A549 (cell line): ENCODE measurements around the gene REXO4. TPM values are rescaled to one million over a fixed set of nuclear protein-coding genes. Genes with fewer than 3 reads are reported as not detected.
A peak's percentile ranks its signal among the peaks of the same experiment; 100 is the strongest.

Source experiments
- ATAC-seq, 2 experiments: fragments of 200-7000 bp in 1 of 2; fragments of >200 bp in 1 of 2; cut with Nextera tagmentation in 1 of 2; cut with Tn5 transposase in 1 of 2; 3 replicates each; pipeline versions ENCODE4 v1.8.0 to v1.9.1; 2018 to 2020; ENCODE audit warnings: mild to moderate bottlenecking in 1 of 2, moderate library complexity in 1 of 2
- CTCF ChIA-PET: fragments of 300-600 bp; sonication (Branson Sonifier 250); formaldehyde crosslinking; extraction: SDS; loops from one replicate; lab custom pipeline; 2021; ENCODE audit warnings: antibody characterized with exemption, inconsistent platforms; lab: Yijun Ruan, JAX
- POLR2A ChIA-PET: fragments of 350-600 bp; formaldehyde crosslinking; extraction: SDS; loops from one replicate; lab custom pipeline; 2021; ENCODE audit warnings: antibody characterized with exemption, inconsistent platforms; lab: Yijun Ruan, JAX
- DNase-seq, 2 experiments: peaks; one replicate each; pipeline versions ENCODE4 v3.0.0 to v3.0.0-alpha.2; 2011 to 2016; ENCODE audit warnings: low read depth in 1 of 2, low spot score in 1 of 2
- FAIRE-seq: peaks from 2 replicates; lab custom pipeline; 2011; peaks lifted over from hg19 to GRCh38; lab: Jason Lieb, UNC
- H3K27ac ChIP-seq, 2 experiments: fragments of >200 bp; sonication (Bioruptor Twin); formaldehyde crosslinking; 3 replicates each; pipeline ENCODE4 v1.5.1; 2016 to 2017
- H3K4me1 ChIP-seq: fragments of >200 bp; sonication (Bioruptor Twin); formaldehyde crosslinking; 3 replicates; pipeline ENCODE4 v1.6.1; 2016
- H3K4me2 ChIP-seq: fragments of >200 bp; sonication (Bioruptor Twin); formaldehyde crosslinking; 3 replicates; pipeline ENCODE4 v1.6.1; 2016
- H3K4me3 ChIP-seq: fragments of >200 bp; sonication (Bioruptor Twin); formaldehyde crosslinking; 3 replicates; pipeline ENCODE4 v1.5.1; 2016
- H3K9me3 ChIP-seq: fragments of >200 bp; sonication (Bioruptor Twin); formaldehyde crosslinking; 3 replicates; pipeline ENCODE4 v1.6.1; 2016
- EHMT2 ChIP-seq: fragments of 200-600 bp; sonication (generic); IDR thresholded peaks from 2 replicates; pipeline ENCODE4 v1.6.1; 2016; ENCODE audit warnings: antibody characterized with exemption, low read depth, mild to moderate bottlenecking, moderate library complexity
- EP300 ChIP-seq, 2 experiments: fragments of >200 bp; sonication (Bioruptor Twin); formaldehyde crosslinking; IDR thresholded peaks; 2 replicates in 1 of 2; 3 replicates in 1 of 2; pipeline ENCODE4 v1.6.1; 2016 to 2017
- ESRRA ChIP-seq: fragments of 150-350 bp; IDR thresholded peaks from 2 replicates; pipeline ENCODE4 v1.6.1; 2014; ENCODE audit warnings: mild to moderate bottlenecking, low read length, borderline replicate concordance
- HDAC2 ChIP-seq: fragments of 200-600 bp; sonication (generic); IDR thresholded peaks from 2 replicates; pipeline ENCODE4 v1.6.1; 2016
- HOXA7 ChIP-seq: fragments of 250-450 bp; sonication (Bioruptor Pico); IDR thresholded peaks from 2 replicates; pipeline ENCODE4 v1.5.0; 2020; ENCODE audit warnings: mild to moderate bottlenecking, moderate library complexity
- HOXB13 ChIP-seq: fragments of 250-450 bp; sonication (Bioruptor Pico); IDR thresholded peaks from 2 replicates; pipeline ENCODE4 v1.5.0; 2020; ENCODE audit warnings: low read depth, mild to moderate bottlenecking, moderate library complexity
- HOXB5 ChIP-seq: fragments of 250-450 bp; sonication (Bioruptor Pico); IDR thresholded peaks from 2 replicates; pipeline ENCODE4 v1.5.0; 2020; ENCODE audit warnings: mild to moderate bottlenecking, moderate library complexity
- MAFK ChIP-seq: fragments of 450-650 bp; IDR thresholded peaks from 2 replicates; pipeline ENCODE4 v1.6.1; 2014; ENCODE audit not compliant: partially characterized antibody
- MAZ ChIP-seq: fragments of 150-350 bp; IDR thresholded peaks from 2 replicates; pipeline ENCODE4 v1.6.1; 2014; ENCODE audit warnings: antibody characterized with exemption, low read depth, low read length, borderline replicate concordance
- NPAS2 ChIP-seq: fragments of 250-450 bp; sonication (Bioruptor Pico); IDR thresholded peaks from 2 replicates; pipeline ENCODE4 v1.8.0; 2022; ENCODE audit warnings: mild to moderate bottlenecking, moderate library complexity, borderline replicate concordance
- PBX3 ChIP-seq: IDR thresholded peaks from 2 replicates; pipeline ENCODE4 v1.6.1; 2012
- POLR2AphosphoS2 ChIP-seq: conservative IDR thresholded peaks from 2 replicates; pipeline ENCODE4 v1.6.1; 2012; ENCODE audit warnings: low read length, improper control_type of control experiment, inconsistent platforms
- RAD21 ChIP-seq, 2 experiments: fragments of >200 bp in 1 of 2; sonication (Bioruptor Twin) in 1 of 2; formaldehyde crosslinking in 1 of 2; IDR thresholded peaks in 1 of 2; conservative IDR thresholded peaks in 1 of 2; 2 replicates in 1 of 2; 3 replicates in 1 of 2; pipeline ENCODE4 v1.6.1; 2012 to 2018; ENCODE audit warnings: inconsistent platforms in 1 of 2
- RNF2 ChIP-seq: fragments of 200-600 bp; sonication (generic); IDR thresholded peaks from 2 replicates; pipeline ENCODE4 v1.6.1; 2016; ENCODE audit warnings: low read depth, mild to moderate bottlenecking, antibody characterized with exemption, moderate library complexity, borderline replicate concordance
- TP53 ChIP-seq: fragments of 250-450 bp; sonication (Bioruptor Pico); IDR thresholded peaks from 2 replicates; pipeline ENCODE4 v1.5.0; 2021; ENCODE audit warnings: mild to moderate bottlenecking, moderate library complexity
- ZFP36 ChIP-seq: fragments of 450-650 bp; IDR thresholded peaks from 2 replicates; pipeline ENCODE4 v1.6.1; 2014; ENCODE audit warnings: borderline replicate concordance; ENCODE audit not compliant: partially characterized antibody
- ZSCAN20 ChIP-seq: fragments of 250-450 bp; sonication (Bioruptor Pico); IDR thresholded peaks from 2 replicates; pipeline ENCODE4 v1.8.0; 2022; ENCODE audit warnings: mild to moderate bottlenecking, moderate library complexity
- WGBS: methylation state at CpG from one replicate; pipeline ENCODE4 v1.1.6; 2017; ENCODE audit errors: missing lambda C conversion rate; 5-methylcytosine and 5-hydroxymethylcytosine counted together
- polyA plus RNA-seq, 4 experiments: library from polyadenylated mRNA; depleted of rRNA in 3 of 4; stranded (reverse); fragments of >200 nt; fragmentation: RNase III in 1 of 4; extraction: RNeasy Plus Mini Kit Qiagen cat#74134 plus additional on column Dnase treatment in 1 of 4; gene quantifications; 2 replicates in 3 of 4; 3 replicates in 1 of 4; pipeline ENCODE4 v1.2.3, GENCODE V29; 2011 to 2017
- TF ChIP-seq, protein P1 (sequence below): fragments of >200 bp; sonication (Bioruptor Twin); formaldehyde crosslinking; IDR thresholded peaks from 2 replicates; pipeline ENCODE4 v1.6.1; 2016
- TF ChIP-seq, protein P2 (sequence below): fragments of 250-450 bp; sonication (Bioruptor Pico); IDR thresholded peaks from 2 replicates; pipeline ENCODE4 v1.5.0; 2021; ENCODE audit warnings: mild to moderate bottlenecking, moderate library complexity, borderline replicate concordance
- TF ChIP-seq, protein P3 (sequence below): fragments of 200-600 bp; sonication (generic); IDR thresholded peaks from 2 replicates; pipeline ENCODE4 v1.6.1; 2016; ENCODE audit warnings: antibody characterized with exemption, mild to moderate bottlenecking, moderate library complexity

The REXO4 gene
- polyA plus RNA-seq, 2 of the 4 experiments (the other 2 are of a cell fraction), result 25.8 to 31.0 TPM

DNA sequence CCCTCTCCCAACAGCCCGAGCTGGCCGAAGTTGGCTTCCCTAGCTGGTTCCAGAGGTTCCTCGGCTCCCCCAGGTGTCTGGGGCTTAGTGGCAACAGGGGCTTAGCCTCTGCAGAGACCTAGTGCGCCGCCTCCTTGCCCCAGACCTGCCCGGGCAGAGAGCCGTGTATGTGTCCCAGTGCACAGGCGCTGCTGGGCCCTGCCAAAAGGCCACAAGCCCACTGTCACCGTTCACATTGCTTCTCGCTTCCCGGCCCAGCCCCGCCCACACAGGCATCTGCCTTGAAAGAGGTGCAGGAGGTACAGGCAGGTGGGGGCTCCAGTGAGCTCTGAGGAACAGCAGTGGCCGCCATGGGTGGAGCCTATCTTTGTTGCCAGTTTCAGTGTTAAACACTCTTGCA, 39.4 kb upstream of the REXO4 start:
- POLR2A ChIA-PET, result no interaction called here
- no peak overlapping the region for H3K27ac ChIP-seq
- no peak overlapping the region for H3K4me2 ChIP-seq
- no peaks in the 10 kb centered on the region for H3K9me3 ChIP-seq
- no peak for ATAC-seq
- H3K4me3 ChIP-seq, result no peak overlapping the region
- 88% methylated on average over 11 of the region's 13 CpGs for WGBS
- TF ChIP-seq RAD21 (conservative IDR thresholded peaks at IDR 0.05 in 1 of 2, IDR thresholded peaks at IDR 0.05 in 1 of 2), result no peak
- no peak for TF ChIP-seq MAFK
- no peak for TF ChIP-seq NPAS2 (CRISPR knock-in tag)
- TF ChIP-seq ZFP36, result no peak
- TF ChIP-seq HDAC2, result no peak
- no peak for FAIRE-seq
- DNase-seq, result no peak
- CTCF ChIA-PET, result interaction anchor here (1.6 to 12.2 kb wide), 2 partner anchors 15 to 29 kb away, joined by 3 to 58 read pairs; no protein-coding TSS in a partner anchor
- peaks cover 16% of the 10 kb centered on the region for H3K4me1 ChIP-seq

DNA sequence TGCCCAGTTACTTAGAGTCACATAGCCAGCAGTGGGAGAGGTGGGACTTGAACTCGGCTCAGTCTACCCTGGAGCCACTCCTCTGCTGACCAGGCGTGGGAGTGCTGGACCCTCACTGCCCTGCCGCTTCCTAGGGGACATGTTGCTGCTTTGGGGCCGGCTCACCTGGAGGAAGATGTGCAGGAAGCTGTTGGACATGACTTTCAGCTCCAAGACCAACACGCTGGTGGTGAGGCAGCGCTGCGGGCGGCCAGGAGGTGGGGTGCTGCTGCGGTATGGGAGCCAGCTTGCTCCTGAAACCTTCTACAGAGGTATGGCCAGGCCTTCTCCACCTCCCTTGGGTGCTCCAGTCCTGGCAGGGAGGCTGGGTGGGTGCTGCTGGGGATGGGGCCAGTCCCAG, 38.6 kb upstream of the REXO4 start:
- POLR2A ChIA-PET, result no interaction called here
- FAIRE-seq (no peak), ATAC-seq (no peak), DNase-seq (peak in 1 of 2 experiments; percentile 44)
- CTCF ChIA-PET, result interaction anchor here (0.9 to 12.2 kb wide), 2 partner anchors 30 to 50 kb away, joined by 3 to 58 read pairs; no protein-coding TSS in a partner anchor
- Histone ChIP-seq H3K4me1 (peaks cover 16% of the 10 kb centered on the region), H3K4me3 (no peak overlapping the region), H3K4me2 (no peak overlapping the region)
- TF ChIP-seq PBX3 (no peak), EHMT2 (no peak), POLR2AphosphoS2 (no peak), EP300 (IDR thresholded peaks at IDR 0.05) (no peak), HOXA7 (CRISPR knock-in tag) (no peak), TP53 (CRISPR knock-in tag) (no peak), MAFK (no peak), ZSCAN20 (CRISPR knock-in tag) (no peak), HOXB13 (CRISPR knock-in tag) (no peak), ESRRA (no peak), MAZ (no peak), RNF2 (no peak), HOXB5 (CRISPR knock-in tag) (no peak)
- TF ChIP-seq, protein P1, sequence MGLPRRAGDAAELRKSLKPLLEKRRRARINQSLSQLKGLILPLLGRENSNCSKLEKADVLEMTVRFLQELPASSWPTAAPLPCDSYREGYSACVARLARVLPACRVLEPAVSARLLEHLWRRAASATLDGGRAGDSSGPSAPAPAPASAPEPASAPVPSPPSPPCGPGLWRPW, result no peak
- TF ChIP-seq, protein P2, sequence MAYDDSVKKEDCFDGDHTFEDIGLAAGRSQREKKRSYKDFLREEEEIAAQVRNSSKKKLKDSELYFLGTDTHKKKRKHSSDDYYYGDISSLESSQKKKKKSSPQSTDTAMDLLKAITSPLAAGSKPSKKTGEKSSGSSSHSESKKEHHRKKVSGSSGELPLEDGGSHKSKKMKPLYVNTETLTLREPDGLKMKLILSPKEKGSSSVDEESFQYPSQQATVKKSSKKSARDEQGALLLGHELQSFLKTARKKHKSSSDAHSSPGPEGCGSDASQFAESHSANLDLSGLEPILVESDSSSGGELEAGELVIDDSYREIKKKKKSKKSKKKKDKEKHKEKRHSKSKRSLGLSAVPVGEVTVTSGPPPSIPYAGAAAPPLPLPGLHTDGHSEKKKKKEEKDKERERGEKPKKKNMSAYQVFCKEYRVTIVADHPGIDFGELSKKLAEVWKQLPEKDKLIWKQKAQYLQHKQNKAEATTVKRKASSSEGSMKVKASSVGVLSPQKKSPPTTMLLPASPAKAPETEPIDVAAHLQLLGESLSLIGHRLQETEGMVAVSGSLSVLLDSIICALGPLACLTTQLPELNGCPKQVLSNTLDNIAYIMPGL (CRISPR knock-in tag), result no peak
- TF ChIP-seq, protein P3, sequence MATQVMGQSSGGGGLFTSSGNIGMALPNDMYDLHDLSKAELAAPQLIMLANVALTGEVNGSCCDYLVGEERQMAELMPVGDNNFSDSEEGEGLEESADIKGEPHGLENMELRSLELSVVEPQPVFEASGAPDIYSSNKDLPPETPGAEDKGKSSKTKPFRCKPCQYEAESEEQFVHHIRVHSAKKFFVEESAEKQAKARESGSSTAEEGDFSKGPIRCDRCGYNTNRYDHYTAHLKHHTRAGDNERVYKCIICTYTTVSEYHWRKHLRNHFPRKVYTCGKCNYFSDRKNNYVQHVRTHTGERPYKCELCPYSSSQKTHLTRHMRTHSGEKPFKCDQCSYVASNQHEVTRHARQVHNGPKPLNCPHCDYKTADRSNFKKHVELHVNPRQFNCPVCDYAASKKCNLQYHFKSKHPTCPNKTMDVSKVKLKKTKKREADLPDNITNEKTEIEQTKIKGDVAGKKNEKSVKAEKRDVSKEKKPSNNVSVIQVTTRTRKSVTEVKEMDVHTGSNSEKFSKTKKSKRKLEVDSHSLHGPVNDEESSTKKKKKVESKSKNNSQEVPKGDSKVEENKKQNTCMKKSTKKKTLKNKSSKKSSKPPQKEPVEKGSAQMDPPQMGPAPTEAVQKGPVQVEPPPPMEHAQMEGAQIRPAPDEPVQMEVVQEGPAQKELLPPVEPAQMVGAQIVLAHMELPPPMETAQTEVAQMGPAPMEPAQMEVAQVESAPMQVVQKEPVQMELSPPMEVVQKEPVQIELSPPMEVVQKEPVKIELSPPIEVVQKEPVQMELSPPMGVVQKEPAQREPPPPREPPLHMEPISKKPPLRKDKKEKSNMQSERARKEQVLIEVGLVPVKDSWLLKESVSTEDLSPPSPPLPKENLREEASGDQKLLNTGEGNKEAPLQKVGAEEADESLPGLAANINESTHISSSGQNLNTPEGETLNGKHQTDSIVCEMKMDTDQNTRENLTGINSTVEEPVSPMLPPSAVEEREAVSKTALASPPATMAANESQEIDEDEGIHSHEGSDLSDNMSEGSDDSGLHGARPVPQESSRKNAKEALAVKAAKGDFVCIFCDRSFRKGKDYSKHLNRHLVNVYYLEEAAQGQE, result no peak
- TF ChIP-seq, all 56 proteins: peak for 0
- no peak overlapping the region for H3K27ac ChIP-seq
- H3K9me3 ChIP-seq, result no peaks in the 10 kb centered on the region
- whole genome bisulfite sequencing, result 79% methylated on average over 9 of the region's 9 CpGs
